Measurements from ENCODE around the gene FAM120A.

DNA sequence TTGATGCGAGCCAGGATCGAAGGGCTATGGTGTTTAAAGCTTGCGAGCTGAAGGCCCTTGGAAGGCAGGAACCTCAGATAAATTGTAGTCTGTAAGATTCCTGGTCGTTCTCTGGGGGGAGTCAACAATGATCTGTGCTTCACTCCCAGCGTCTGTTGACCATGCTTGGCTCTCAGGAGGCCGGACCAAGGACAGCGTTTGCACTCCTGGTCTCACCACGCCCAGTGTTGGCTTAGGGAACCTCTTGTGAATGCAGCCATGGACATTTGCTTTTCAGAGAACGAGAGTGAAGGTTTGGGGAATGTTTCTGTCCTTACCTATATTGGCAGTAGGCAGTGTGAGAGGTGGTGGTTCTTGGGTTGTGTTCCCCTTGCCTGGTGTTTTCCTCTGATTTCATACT lies 62.1 kb downstream of the FAM120A start:
- TF ChIP-seq, protein P1, sequence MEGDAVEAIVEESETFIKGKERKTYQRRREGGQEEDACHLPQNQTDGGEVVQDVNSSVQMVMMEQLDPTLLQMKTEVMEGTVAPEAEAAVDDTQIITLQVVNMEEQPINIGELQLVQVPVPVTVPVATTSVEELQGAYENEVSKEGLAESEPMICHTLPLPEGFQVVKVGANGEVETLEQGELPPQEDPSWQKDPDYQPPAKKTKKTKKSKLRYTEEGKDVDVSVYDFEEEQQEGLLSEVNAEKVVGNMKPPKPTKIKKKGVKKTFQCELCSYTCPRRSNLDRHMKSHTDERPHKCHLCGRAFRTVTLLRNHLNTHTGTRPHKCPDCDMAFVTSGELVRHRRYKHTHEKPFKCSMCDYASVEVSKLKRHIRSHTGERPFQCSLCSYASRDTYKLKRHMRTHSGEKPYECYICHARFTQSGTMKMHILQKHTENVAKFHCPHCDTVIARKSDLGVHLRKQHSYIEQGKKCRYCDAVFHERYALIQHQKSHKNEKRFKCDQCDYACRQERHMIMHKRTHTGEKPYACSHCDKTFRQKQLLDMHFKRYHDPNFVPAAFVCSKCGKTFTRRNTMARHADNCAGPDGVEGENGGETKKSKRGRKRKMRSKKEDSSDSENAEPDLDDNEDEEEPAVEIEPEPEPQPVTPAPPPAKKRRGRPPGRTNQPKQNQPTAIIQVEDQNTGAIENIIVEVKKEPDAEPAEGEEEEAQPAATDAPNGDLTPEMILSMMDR (IDR thresholded peaks at IDR 0.05): no peak
- TF ChIP-seq POLR2A (IDR thresholded peaks at IDR 0.05) (no peak), POLR2AphosphoS5 (IDR thresholded peaks at IDR 0.05) (no peak), EP300 (IDR thresholded peaks at IDR 0.05) (no peak)
